Measurements from ENCODE around the gene OR4F6. TPM values are rescaled to one million over a fixed set of nuclear protein-coding genes. Genes with fewer than 3 reads are reported as not detected.

Gene OR4F6, protein sequence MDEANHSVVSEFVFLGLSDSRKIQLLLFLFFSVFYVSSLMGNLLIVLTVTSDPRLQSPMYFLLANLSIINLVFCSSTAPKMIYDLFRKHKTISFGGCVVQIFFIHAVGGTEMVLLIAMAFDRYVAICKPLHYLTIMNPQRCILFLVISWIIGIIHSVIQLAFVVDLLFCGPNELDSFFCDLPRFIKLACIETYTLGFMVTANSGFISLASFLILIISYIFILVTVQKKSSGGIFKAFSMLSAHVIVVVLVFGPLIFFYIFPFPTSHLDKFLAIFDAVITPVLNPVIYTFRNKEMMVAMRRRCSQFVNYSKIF
- not detected in 2 replicates for total RNA-seq (2014; rRNA removed; shearing (Covaris generic))

DNA sequence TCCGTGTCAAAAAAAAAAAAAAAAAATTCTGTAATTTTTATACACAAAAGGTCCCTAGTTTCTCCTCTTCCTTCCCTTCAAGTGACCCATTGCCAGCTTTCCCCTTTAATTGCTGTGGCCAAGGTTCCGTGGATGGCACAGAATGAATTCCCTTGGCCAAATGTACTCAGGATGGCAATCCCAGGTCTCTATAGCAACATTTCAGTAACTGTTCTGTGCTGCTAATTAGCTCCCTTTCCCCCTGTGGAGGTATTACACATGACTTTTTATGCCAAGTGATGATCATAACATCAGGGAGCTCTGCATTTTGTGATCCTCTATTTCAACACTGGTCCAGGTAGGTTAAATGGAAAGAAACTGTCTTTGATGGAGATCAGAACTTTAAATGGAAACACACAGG lies at the start of gene OR4F6:
Gene OR4F6, plus strand, starts transcription at position 301 of the 400 bp plus-strand sequence. CDS start 2,211 bp downstream, outside the sequence.

DNA sequence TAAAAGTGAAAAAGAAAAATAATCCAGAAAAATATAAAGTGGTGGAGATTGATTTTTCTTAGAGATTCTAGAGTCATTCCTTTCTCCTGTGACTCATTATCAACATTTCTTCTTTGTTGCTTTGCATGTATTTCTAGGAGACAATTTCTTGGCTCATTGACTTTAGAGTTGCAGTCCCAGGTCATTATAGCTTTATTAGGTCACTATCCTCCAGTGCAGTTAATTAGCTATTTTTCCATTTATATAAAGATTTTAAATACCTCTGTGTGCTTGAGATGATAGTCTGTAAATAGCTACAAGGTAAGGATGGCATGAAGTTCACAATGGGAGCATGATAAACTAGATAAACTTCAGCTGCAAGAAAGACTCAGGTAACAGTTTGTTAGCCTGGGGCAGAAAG lies 8.6 kb downstream of the OR4F6 start, which contains the start of gene OR4F15:
Gene OR4F15, plus strand, starts transcription at position 301 of the 400 bp plus-strand sequence. CDS start 5,985 bp downstream, outside the sequence.

Small RNA genes within 50 kb of the gene (small RNA-seq; reads per million reads assigned to genes)
- gene RN7SL209P, result not detected

Other genes with a start within 250 kb of the OR4F6 start
- gene TM2D3, start 151.1 kb upstream of the OR4F6 start, total RNA-seq (2014; rRNA removed; shearing (Covaris generic)), result 20.7 and 22.8 TPM in 2 replicates
- gene TARS3, start 79.0 kb upstream of the OR4F6 start, total RNA-seq (2014; rRNA removed; shearing (Covaris generic)), result 6.8 and 8.8 TPM in 2 replicates
- 0.13 and 0.30 TPM in 2 replicates for gene OR4F15, start 8.7 kb downstream of the OR4F6 start, total RNA-seq (2014; rRNA removed; shearing (Covaris generic))